GM18867 (cell line): ENCODE data around the gene C9orf152.
"Not testable (repeated sequence)": the region's sequence is repeated elsewhere in the genome, so short reads cannot be mapped to it uniquely, and the experiment has no call there.

Source experiments
- ATAC-seq: cut with Tn5 transposase; IDR thresholded peaks from one replicate; pipeline ENCODE4 v1.9.1; 2021; ENCODE audit warnings: mild to moderate bottlenecking, moderate library complexity; ENCODE audit not compliant: unreplicated experiment

Gene C9orf152

DNA sequence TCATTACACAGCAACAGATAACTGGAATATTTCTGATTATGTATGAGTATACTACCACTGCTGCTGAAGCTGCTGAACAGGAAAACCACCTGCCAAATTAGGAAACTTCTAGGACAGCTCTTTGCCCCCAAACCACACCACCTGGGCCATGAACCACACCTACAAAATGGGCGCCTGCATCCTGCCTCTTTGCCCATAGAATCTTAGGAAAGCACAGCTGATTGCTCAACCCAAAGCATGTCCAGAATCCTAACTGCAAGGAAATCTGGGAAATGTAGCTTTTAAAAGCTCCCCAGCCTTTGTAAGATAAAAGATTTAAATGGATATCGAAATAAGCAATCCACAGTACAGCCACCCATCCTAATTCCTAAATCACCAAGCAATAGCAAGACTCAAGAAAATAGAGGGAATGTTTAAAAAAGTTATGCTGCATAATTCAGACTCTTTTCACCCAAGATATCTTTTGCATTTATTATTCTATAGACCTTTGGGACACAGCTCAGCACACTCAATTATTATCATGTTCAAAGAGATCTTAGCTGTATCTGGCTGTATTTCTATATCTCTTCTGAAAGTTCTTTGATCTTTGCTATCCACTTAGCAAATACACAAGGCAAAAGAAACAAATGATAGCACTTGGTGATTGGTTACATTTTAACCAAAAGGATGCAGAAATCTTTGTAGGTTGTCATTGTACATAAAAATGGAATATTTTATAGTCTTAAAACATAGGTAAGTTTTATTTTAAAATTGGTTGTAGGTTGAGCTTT is 6.8 kb upstream of the C9orf152 start:
- ATAC-seq: no peak

DNA sequence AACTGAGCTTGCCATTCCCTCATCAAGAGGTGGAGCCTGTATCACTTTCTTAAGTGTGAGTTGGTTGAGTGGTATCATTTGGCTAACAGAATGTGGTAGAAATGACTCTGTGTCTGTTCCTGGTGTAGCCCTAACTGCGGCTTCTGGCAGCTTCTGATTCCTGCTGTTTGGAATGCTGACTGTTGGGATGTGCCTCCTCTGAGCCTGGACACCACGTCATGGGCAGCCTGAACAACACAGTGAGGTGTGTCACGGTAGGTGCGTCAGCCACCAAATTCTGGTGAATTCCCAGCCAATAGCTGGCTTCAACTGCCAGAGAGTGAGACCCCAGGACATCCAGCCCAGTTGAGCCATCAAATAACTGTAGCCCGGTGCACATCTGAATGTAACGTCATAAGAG is 6.1 kb upstream of the C9orf152 start:
- ATAC-seq: no peak

DNA sequence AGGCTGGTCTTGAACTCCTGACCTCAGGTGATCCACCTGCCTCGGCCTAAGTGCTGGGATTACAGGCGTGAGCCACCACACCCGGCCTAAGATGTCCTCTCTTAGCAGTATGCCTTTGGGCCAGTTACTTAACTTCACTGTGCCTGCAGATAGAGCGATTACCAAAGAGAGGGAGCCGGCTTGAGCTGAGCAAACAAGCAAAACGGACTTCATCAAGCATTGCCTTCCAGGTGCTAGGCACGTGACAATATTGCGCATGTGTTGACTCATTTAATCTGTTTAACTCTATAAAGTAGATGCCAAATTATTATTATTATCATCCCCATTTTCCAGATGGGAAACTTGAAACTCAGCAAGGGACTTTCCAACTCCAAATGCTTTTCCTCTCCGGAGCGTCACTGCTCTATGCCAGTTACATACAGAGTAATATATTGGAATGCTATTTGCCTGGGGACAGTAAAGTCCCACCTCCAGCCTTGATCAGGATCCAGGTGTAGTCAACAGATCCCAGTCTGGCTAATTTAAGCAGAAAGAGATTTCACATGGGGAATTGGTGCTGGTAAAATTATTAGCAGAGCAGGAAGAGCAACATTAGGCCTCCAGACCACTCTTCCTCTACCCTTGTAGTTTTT is 5.6 kb upstream of the C9orf152 start:
- no peak for ATAC-seq

DNA sequence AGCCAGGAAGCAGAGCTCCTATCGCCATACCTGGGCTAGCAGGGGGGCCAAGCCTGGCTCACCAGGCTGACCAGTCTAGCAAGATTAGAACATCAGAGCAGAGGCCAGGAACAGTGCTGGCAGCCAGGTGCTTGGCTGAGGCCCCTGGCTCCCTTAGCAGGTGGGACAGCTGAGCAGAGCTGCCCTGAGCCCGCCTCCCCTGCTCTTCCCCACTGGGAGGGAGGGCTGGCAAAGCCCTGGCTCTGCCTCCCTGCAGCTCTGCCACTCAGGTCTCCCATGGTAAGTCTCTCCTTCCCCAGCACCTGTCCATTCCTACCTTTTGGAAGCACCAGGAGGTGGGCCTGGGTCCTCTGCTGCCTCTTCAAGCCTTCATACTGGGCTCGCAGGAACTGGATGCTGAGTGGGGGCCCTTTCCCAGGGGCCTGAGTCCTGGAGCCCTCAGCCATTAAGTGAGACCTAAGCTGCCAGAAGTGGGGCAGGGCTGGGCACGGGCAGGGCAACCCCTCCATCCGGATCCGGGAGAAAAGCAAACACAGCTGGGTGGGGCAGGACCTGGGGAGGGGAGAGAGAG is 803 bp downstream of the C9orf152 start:
- no peak for ATAC-seq

DNA sequence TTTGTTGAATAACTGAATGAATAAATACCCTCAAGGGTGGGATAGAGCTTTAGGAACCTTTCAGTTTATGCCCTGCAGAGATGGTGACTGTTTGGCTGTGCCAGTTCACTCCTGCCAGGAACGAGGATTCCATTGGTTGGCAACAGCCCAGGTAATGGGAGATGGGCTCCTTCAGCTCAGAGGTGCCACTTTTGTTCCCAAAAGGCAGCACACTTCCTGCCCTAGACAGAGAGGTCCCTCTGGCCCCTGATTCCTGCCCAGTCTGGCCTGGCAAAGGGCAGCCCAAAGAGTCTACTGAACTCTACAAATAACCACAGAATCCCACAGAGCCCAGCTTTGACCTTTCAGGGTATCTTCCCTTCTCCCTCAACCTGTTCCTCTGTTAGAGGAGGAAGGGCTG is 1.6 kb downstream of the C9orf152 start:
- no peak for ATAC-seq

DNA sequence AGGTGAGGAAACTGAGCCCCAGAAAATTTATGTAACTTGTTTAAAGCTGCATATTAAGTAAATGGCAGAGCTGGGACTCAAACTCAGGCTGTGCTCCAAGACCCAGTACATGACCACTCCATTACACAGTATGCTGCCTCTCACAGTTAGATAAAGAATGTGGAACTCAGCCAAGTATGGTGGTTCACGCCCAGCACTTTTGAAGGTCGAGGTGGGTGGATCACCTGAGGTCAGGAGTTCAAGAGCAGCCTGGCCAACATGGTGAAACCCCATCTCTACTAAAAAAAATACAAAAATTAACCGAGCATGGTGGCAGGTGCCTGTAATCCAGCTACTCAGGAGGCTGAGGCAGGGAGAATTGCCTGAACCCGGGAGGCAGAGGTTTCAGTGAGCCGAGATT is 2.3 kb downstream of the C9orf152 start:
- not testable (repeated sequence) for ATAC-seq

DNA sequence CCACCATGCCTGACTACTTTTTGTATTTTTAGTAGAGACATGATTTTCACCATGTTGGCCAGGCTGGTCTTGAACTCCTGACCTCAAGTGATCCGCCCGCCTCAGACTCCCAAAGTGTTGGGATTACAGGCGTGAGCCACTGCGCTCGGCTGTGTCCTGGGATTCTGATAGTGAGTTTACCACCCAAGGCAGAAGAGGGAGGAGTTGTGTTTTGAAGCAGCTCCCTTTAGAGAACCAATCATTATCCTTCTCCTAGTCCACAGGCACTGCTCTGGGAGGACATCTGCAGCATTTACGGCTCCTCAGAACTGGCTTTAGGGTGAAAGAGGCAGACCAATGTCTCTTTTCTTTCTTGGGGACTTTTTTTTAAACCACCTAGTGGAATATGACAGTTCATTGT is 5.7 kb downstream of the C9orf152 start:
- ATAC-seq: no peak

DNA sequence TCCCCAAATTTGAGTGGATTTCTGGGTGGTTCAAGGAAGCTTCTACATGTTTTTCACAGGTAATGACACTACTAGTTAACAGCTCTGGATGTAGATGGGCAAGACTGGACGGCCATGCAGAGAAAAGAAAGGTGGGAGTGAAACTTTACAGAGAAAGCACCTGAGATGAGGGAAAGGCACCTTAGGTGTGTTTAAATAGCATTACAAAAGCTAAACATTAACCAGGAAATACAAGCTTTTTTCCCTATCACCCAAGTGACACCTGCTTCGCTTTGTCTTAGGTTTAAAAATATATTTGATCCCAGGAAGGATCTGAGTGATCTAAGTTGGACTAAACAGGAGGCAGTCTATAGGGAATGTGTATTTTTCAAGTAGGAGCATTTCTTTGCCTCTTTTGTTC is 8.3 kb downstream of the C9orf152 start:
- no peak for ATAC-seq

DNA sequence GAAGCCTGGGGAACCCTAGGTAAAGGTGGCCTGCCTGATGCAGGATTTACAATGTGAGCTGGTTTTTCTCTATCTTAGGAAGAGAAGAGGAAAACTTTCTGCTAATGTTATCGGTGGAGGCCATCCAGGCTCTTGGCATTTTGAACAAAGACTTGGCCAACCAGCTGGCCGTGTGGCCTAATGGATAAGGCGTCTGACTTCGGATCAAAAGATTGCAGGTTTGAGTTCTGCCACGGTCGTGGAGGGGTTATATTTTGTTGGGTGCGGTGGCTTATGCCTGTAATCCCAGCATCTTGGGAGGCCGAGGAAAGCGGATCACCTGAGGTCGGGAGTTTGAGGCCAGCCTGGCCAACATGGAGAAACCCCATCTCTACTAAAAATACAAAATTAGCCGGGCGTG is 9.6 kb downstream of the C9orf152 start:
- no peak for ATAC-seq

DNA sequence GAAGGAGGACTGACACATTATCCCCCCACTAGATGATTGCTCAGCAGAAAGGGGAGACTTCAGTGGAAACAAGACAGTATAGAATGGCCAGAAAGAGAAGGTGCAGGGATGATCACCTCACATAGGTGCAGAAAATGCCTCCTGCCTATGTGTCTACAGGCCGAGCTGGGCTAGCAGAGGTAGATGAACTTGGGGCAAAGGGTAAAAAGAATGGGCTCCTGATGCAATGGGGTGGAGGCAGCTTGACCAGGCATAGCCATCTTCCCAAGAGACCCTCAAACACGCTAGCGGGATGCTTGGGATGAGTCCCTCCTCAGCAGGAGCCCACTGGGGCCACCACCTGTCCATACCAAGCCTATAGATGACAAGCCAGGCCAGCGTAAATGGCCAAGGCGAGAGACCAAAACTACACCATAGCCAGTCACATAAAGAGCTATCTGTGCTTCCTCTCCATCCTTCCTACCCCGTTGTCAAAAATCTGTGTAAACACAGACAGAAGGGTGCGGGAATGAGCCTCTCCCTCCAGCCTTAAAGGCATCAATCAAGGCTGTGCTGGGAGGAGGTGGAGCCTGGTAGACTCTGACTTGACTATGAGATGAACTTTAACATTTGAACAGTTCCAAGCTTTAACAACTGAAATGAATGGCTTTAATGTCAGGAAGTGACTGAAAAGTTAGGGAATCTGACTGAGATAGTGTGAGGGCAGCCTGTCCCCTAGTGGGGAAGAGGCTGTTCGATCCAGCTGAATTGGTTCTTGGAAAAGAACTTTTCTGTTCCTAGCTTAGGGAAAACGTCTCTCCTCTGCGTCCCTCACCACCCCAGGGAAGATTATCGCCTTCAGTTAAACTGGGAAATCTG is 10.4 kb downstream of the C9orf152 start:
- no peak for ATAC-seq

DNA sequence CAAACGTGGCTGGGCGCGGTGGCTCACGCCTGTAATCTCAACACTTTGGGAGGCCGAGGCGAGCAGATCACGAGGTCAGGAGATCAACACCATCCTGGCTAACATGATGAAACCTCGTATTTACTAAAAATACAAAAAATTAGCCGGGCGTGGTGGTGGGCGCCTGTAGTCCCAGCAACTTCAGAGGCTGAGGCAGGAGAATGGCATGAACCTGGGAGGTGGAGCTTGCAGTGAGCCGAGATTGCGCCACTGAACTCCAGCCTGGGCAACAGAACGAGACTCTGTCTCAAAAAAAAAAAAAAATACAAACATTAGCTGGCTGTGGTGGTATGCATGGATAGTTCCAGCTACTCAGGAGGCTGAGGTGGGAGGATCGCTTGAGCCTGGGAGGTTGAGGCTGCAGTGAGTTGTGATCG is 11.9 kb downstream of the C9orf152 start:
- ATAC-seq: not testable (repeated sequence)

DNA sequence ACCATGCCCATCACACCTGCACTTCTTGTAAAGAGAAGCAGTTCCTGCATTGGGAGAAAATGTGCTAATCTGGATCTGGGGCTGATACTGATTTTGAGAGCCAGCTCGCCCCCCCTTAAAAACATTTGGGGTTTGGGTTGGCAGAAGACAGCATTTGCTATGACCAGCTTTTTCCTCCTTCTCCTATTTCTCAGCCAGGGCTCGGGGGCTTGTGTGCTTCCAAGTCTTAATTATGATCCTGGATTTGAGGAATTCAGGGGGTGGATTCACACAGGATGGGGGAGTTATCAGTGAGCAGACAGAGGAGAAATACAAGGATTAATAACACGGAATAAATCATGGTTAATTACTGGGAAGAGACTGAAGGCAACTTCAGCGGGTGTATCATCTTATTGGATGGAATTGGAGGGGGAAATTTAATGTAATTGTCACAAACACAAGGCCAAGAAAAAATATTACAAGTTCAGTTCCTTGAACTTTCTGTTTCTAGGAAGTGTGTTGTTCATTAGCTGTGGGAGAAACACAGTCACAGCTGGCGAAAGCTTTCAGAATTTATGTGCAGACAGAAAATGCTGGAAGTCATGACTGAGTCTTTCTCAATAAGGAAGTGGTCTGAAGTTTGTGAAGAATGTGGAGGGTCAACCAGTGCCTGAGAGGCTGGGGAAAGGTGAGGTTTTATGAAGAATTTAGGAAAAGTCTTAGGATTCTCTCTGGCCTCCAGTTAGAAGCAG is 15.3 kb downstream of the C9orf152 start:
- no peak for ATAC-seq

DNA sequence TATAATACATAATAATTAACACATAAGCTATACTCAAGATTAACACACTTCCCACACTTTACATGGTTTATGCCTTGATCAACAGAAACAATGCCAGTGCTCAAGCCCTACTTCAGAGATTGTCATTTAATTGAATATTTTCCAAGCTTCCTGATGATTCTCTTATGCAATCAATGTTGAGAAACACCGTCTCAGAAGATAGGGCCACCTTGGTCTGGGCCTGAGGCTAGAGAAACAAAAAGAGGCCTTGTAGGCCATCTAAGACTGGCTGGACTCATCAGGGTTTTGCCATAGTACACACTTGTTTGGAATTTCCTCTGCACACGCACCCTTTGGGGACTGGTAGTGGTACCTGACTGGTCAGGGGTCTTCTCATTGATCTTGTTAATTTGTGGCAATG is 16.3 kb downstream of the C9orf152 start:
- no peak for ATAC-seq

DNA sequence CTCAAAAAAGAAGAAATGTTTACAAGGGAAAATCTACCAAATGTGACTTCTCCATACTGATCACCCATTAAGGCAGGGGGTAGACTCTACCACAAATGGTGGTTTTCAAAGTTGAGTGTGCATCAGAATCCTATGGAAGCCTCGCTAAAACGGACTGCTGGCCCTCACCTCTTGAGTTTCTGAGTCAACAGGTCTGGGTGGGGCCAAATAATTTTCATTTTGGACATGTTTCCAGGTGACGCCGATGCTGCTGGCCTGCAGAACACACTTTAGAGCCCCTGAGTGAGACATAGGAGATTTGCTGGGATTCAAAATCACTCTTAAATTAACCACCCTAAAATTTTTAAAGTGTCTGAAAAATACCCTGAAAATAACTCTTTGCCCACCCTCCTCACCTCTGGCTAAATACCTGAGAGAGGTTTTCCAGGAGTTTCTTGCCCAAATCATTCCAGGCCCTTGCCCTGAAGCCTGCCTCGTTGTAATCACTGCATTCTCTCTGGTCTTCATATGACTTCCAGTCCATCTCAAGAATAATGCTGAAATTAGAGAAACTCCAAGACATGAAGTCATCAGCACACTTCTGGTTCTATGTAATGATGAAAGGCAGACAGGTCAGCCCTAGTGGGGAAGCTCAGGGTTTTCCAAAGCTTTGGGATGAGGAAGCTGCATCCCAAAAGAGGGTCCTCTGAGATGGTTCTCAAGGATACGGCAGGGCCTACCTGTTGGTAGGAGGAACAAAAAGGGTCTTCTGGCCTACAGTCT is 18.2 kb downstream of the C9orf152 start:
- no peak for ATAC-seq

DNA sequence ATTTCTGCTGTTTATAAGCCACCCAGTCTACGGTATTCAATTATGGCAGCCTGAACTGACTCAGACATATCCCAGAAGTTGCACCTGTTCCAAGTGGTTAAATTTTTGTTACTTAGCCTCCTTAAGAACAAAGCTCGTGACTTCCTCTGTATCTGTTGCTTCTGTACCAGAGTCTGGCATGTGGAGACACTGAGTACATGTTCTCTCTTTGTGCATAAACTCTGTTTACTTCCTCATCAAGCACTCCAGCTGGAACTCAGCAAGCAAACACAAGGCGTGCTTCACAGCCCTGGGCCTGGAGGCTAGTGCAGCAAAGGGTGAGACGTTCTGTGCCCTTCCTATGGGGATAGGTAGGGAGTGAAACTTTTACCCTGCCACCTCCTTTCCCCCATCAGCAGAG is 19.0 kb downstream of the C9orf152 start:
- ATAC-seq: no peak

DNA sequence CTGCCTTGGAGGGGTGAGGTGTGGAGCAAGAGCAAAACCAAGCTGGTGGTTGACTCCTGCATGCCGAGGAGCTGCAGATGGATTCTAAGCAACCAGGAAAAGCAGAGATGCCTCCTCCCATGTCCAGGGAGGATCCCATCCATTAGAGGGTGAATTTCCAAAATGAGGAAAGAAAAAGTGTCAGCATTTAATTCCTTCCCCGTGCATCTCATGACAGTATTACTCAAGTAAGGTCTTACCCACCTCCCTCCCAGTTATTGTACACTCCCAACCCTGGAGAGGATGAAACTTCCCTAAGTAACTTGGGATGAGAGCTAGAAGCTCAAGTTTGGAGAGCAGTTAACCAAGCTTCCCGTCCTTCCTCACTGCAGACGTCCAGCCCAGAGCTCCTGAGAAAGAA is 19.9 kb downstream of the C9orf152 start:
- ATAC-seq: no peak

DNA sequence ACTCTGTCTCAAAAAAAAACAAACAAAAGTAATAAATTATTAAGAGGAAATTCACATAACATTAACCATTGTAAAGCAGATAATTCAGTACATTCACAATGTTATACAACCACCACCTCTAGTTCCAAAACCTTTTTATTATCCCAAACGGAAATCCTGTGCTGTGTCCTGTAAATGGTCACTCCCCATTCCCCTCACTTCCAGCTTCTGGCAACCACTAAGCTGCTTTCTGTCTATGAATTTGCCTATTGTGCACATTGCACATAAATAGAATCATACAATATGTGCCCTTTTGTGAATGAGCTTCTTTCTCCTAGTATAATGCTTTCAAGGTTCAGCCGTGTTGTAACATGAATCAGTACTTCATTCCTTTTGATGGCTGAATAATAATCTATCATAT is 20.8 kb downstream of the C9orf152 start:
- no peak for ATAC-seq

DNA sequence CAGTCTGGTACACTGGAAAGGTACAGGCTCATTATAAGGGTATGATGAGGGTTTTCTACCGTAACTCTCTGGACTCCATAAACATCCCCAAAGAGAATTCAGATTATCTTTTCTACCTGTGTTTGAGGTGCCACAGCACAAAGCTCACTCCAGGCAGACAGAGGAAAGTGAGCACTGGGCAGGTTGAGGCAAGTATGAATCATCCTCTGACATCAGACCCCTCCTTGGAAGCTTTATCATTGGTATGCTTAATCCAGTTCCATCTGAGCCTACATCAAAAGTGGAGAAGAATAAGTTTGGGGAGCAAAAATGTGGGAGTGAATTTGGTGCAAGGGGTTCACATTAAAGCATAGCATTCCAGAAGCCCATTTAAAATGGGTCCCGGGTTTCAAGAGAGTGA is 21.7 kb downstream of the C9orf152 start:
- no peak for ATAC-seq

DNA sequence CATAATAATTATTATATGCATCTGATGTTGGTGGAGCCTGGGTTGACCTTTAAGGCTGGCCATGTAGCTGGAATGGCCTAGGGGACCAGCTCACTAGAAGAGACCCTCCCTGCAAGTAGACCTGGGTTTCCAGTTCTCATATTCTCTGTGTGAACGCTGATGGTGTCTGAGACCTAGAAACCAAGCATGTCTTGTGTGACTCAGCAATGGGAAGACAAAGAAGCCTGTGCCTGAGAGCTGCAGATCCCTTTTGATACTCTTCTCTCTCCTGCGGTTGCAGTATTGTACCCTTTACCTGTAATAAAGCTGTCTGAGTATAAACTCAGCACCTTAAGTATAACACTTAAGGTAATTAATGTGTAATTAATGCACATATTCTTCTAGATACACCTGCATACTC is 22.2 kb downstream of the C9orf152 start:
- ATAC-seq: no peak
